WI38 (cell line): Measurements from ENCODE around the gene PCSK9.

Experiments
- H3K4me3 ChIP-seq: 2 replicates; pipeline ENCODE4 v1.5.1; 2011; ENCODE audit warnings: low read depth, mild to moderate bottlenecking, control low read depth, low read length
- CTCF ChIP-seq: IDR thresholded peaks from 2 replicates; pipeline ENCODE4 v1.5.1; 2012; ENCODE audit warnings: low read depth, mild to moderate bottlenecking, control low read depth, low read length

Gene PCSK9

GRCh38 chr1:55000110-55001085 lies 39.0 kb upstream of the PCSK9 start:
- H3K4me3 ChIP-seq: no peak overlapping the region
- no peak for TF ChIP-seq CTCF

GRCh38 chr1:55001311-55001710 lies 38.0 kb upstream of the PCSK9 start:
- H3K4me3 ChIP-seq: no peak overlapping the region
- no peak for TF ChIP-seq CTCF

GRCh38 chr1:55002686-55003085 lies 36.7 kb upstream of the PCSK9 start:
- no peak overlapping the region for H3K4me3 ChIP-seq
- TF ChIP-seq CTCF: no peak

- no peak for TF ChIP-seq CTCF
- no peak overlapping the region for H3K4me3 ChIP-seq
Observed at GRCh38 chr1:55005351-55006140, 33.8 kb upstream of the PCSK9 start.

- no peak for TF ChIP-seq CTCF
- no peak overlapping the region for H3K4me3 ChIP-seq
Observed at GRCh38 chr1:55006931-55007330, 32.4 kb upstream of the PCSK9 start.

- no peak overlapping the region for H3K4me3 ChIP-seq
- TF ChIP-seq CTCF: no peak
Observed at GRCh38 chr1:55007625-55008024, 31.7 kb upstream of the PCSK9 start.
